SU-DHL-6 (cell line): Measurements from ENCODE around the gene PODXL2.

Source experiments
- H2AFZ ChIP-seq: fragments of 200-600 bp; sonication (generic); 2 replicates; pipeline ENCODE4 v1.6.1; 2014; ENCODE audit warnings: low read depth, mild to moderate bottlenecking, moderate library complexity, mixed read lengths, antibody characterized with exemption, low read length; ENCODE audit not compliant: severe bottlenecking
- H3F3A ChIP-seq: fragments of 200-600 bp; shearing (Covaris generic); 2 replicates; pipeline ENCODE4 v1.6.0; 2016; ENCODE audit warnings: antibody characterized with exemption, mild to moderate bottlenecking; ENCODE audit not compliant: insufficient read depth
- H3K27ac ChIP-seq: fragments of 200-600 bp; sonication (generic); 2 replicates; pipeline ENCODE4 v1.5.1; 2016; ENCODE audit warnings: low read depth, mild to moderate bottlenecking, low read length, moderate library complexity, mixed read lengths
- H3K27me3 ChIP-seq: fragments of 200-600 bp; sonication (generic), shearing (Covaris generic); 2 replicates; pipeline ENCODE4 v1.6.0; 2014; ENCODE audit warnings: mild to moderate bottlenecking, low read length
- H3K36me3 ChIP-seq: fragments of 200-600 bp; sonication (generic); 2 replicates; pipeline ENCODE4 v1.6.1; 2014; ENCODE audit warnings: mild to moderate bottlenecking, low read length, mixed read lengths
- H3K4me2 ChIP-seq: fragments of 300-600, 200-600 bp; shearing (Covaris generic), sonication (generic); 2 replicates; pipeline ENCODE4 v1.6.0; 2014; ENCODE audit warnings: low read length, low read depth, mild to moderate bottlenecking; ENCODE audit not compliant: poor library complexity, severe bottlenecking
- H3K4me3 ChIP-seq: fragments of 200-600 bp; sonication (generic); 2 replicates; pipeline ENCODE4 v1.5.1; 2014; ENCODE audit warnings: antibody characterized with exemption, low read length, mild to moderate bottlenecking, mixed read lengths; ENCODE audit not compliant: insufficient read depth, poor library complexity, severe bottlenecking
- H3K79me2 ChIP-seq: fragments of 200-600 bp; sonication (generic); 2 replicates; pipeline ENCODE4 v1.6.1; 2014; ENCODE audit warnings: mild to moderate bottlenecking, low read length, moderate library complexity; ENCODE audit not compliant: insufficient read depth
- H3K9ac ChIP-seq: fragments of 200-600 bp; sonication (generic); 2 replicates; pipeline ENCODE4 v1.7.0; 2014; ENCODE audit warnings: mild to moderate bottlenecking, low read length
- H3K9me2 ChIP-seq: fragments of 200-600 bp; sonication (generic); replicated peaks from 2 replicates; pipeline ENCODE4 v1.6.1; 2014; ENCODE audit warnings: low read length; ENCODE audit not compliant: insufficient read depth
- H3K9me3 ChIP-seq: fragments of 200-600 bp; sonication (generic); 2 replicates; pipeline ENCODE4 v1.6.1; 2014; ENCODE audit warnings: low read length, mixed read lengths; ENCODE audit not compliant: insufficient read depth
- H4K20me1 ChIP-seq: fragments of 200-600 bp; sonication (generic); 2 replicates; pipeline ENCODE4 v1.6.1; 2014; ENCODE audit warnings: low read depth, mild to moderate bottlenecking, antibody characterized with exemption, low read length, moderate library complexity, mixed read lengths
- EZH2phosphoT487 ChIP-seq: fragments of 200-600 bp; sonication (generic), shearing (Covaris generic); conservative IDR thresholded peaks from 2 replicates; pipeline ENCODE4 v1.6.1; 2018; ENCODE audit warnings: mild to moderate bottlenecking, antibody characterized with exemption, low read length, moderate library complexity, mixed read lengths
- TF ChIP-seq, protein P1 (sequence below): fragments of 200-600 bp; sonication (generic); IDR thresholded peaks from one replicate; pipeline ENCODE4 v1.5.1; 2017; ENCODE audit warnings: antibody characterized with exemption, mild to moderate bottlenecking, low read length, moderate library complexity; ENCODE audit not compliant: insufficient read depth, poor library complexity, severe bottlenecking

PODXL2 gene

GRCh38 chr3:127699416-127700300, 70.7 kb downstream of the PODXL2 start:
- Histone ChIP-seq H3K9me3 (no peaks in the 10 kb centered on the region), H2AFZ (no peak overlapping the region), H3K4me2 (no peak overlapping the region), H3K9ac (no peak overlapping the region), H3K27ac (no peak overlapping the region), H4K20me1 (no peaks in the 10 kb centered on the region), H3K4me3 (no peak overlapping the region), H3K36me3 (no peaks in the 10 kb centered on the region), H3K9me2 (no peaks in the 10 kb centered on the region), H3K79me2 (no peaks in the 10 kb centered on the region), H3F3A (no peaks in the 10 kb centered on the region), H3K27me3 (no peaks in the 10 kb centered on the region)
- TF ChIP-seq EZH2phosphoT487 = no peak
- TF ChIP-seq, protein P1, sequence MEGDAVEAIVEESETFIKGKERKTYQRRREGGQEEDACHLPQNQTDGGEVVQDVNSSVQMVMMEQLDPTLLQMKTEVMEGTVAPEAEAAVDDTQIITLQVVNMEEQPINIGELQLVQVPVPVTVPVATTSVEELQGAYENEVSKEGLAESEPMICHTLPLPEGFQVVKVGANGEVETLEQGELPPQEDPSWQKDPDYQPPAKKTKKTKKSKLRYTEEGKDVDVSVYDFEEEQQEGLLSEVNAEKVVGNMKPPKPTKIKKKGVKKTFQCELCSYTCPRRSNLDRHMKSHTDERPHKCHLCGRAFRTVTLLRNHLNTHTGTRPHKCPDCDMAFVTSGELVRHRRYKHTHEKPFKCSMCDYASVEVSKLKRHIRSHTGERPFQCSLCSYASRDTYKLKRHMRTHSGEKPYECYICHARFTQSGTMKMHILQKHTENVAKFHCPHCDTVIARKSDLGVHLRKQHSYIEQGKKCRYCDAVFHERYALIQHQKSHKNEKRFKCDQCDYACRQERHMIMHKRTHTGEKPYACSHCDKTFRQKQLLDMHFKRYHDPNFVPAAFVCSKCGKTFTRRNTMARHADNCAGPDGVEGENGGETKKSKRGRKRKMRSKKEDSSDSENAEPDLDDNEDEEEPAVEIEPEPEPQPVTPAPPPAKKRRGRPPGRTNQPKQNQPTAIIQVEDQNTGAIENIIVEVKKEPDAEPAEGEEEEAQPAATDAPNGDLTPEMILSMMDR = no peak

- Histone ChIP-seq H3K4me2 (no peak overlapping the region), H3K9ac (no peak overlapping the region), H3F3A (no peaks in the 10 kb centered on the region), H4K20me1 (no peaks in the 10 kb centered on the region), H3K27ac (no peak overlapping the region), H3K4me3 (no peak overlapping the region), H3K9me3 (no peaks in the 10 kb centered on the region), H3K79me2 (no peaks in the 10 kb centered on the region), H3K9me2 (no peaks in the 10 kb centered on the region), H3K36me3 (no peaks in the 10 kb centered on the region), H3K27me3 (no peaks in the 10 kb centered on the region), H2AFZ (no peak overlapping the region)
- no peak for TF ChIP-seq EZH2phosphoT487
- TF ChIP-seq, protein P1 = no peak
Observed at GRCh38 chr3:127700406-127700805, 71.4 kb downstream of the PODXL2 start.

GRCh38 chr3:127701280-127701911, 72.4 kb downstream of the PODXL2 start:
- Histone ChIP-seq H2AFZ (no peak overlapping the region), H3K9me2 (no peaks in the 10 kb centered on the region), H3K27me3 (no peaks in the 10 kb centered on the region), H4K20me1 (no peaks in the 10 kb centered on the region), H3K4me2 (no peak overlapping the region), H3K27ac (no peak overlapping the region), H3K9me3 (no peaks in the 10 kb centered on the region), H3K4me3 (no peak overlapping the region), H3K9ac (no peak overlapping the region), H3F3A (no peaks in the 10 kb centered on the region), H3K36me3 (no peaks in the 10 kb centered on the region), H3K79me2 (no peaks in the 10 kb centered on the region)
- no peak for TF ChIP-seq EZH2phosphoT487
- TF ChIP-seq, protein P1 = no peak
